ENCODE data around the gene LZIC.

LZIC gene

DNA sequence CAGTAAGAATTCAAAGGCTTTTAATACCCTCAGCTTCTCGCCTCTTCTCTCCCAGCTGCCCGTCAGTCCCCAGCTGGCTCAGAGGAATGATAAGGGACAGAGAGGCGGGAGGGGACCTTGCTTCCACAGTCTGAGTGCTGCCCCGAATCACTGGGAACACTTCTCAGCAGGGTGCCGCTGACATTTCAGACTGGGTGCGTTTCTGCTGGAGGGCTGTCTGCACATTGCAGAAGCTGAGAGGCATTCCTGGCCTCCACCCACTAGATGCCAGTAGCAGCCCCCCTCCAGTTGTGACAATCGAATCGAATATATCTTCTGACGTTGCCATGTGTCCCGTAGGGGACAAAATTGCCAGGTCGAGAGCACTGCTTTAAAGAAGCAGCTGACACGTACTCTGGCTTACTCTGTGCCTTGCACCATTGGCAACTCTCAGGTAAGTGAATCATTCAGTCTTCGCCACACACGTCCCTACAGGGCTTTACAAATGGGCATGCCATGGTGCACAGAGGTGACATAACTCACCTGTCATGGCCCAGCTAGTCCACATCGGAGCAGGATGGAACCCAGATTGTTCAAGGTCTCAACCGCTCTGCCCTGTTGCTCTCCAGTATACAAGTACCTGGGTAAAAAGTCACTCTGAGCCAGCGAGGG lies 57.0 kb downstream of the LZIC start:
- DNase-seq (ENCODE audit: low read depth) = no peak

DNA sequence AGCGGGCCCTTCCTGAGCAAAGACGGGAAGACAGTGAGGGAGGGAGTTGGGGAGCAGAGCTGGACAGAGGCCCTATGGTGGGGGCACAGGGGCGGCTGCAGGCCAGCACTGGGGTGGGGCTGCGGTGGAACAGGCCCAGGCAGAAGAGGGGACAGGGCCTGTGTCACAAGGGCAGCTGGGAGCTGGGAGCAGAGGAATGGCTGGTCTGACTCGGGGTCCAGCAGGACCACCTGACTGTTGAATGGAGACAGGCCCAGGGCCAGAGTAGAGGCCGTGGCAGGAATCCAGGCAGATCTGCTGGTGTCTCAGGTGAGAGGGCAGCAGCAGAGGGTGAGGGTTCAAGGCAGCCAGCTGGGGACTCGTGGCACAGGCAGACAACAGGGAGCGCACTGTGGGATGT lies 58.4 kb downstream of the LZIC start:
- no peak for DNase-seq (ENCODE audit: low read depth)

GRCh38 chr1:9883585-9884449 lies 59.4 kb downstream of the LZIC start:
- DNase-seq (ENCODE audit: low read depth) = no peak

GRCh38 chr1:9882945-9883303 lies 60.3 kb downstream of the LZIC start:
- DNase-seq (ENCODE audit: low read depth) = no peak

GRCh38 chr1:9882296-9882944 lies 60.8 kb downstream of the LZIC start:
- no peak for DNase-seq (ENCODE audit: low read depth)

- peak; percentile 82 for DNase-seq (ENCODE audit: low read depth)
These were observed 61.3 kb downstream of the LZIC start for GRCh38 chr1:9881838-9882249.
